Measurements from ENCODE around the gene NDUFS7.

DNA sequence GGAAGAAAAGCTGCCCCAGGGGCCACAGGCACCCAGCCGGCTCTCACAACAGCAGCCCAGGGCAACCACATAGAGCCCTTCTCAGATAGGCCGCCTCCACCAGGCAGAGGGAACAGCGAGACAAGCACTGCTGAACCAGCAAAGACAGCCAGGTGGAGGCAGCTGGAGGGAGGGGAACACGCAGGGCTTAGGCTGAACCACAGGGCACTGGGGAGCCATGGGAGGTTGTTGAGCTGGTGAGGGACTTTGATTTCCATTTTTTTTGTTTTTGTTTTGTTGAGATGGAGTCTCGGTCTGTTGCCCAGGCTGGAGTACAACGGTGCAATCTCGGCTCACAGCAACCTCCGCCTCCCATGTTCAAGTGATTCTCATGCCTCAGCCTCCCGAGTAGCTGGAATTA lies 14.1 kb downstream of the NDUFS7 start:
- no peak for TF ChIP-seq POLR2A (IDR thresholded peaks at IDR 0.05; ENCODE audit: low read depth, low read length)
- TF ChIP-seq RCOR1 (conservative IDR thresholded peaks at IDR 0.05; ENCODE audit: low read depth, low read length) = no peak
- 0 out of 2 replicates have a peak, but pooled peaks have one; percentile 57 for TF ChIP-seq KDM1A (IDR thresholded peaks at IDR 0.05; ENCODE audit: borderline replicate concordance)
- TF ChIP-seq, protein P1, sequence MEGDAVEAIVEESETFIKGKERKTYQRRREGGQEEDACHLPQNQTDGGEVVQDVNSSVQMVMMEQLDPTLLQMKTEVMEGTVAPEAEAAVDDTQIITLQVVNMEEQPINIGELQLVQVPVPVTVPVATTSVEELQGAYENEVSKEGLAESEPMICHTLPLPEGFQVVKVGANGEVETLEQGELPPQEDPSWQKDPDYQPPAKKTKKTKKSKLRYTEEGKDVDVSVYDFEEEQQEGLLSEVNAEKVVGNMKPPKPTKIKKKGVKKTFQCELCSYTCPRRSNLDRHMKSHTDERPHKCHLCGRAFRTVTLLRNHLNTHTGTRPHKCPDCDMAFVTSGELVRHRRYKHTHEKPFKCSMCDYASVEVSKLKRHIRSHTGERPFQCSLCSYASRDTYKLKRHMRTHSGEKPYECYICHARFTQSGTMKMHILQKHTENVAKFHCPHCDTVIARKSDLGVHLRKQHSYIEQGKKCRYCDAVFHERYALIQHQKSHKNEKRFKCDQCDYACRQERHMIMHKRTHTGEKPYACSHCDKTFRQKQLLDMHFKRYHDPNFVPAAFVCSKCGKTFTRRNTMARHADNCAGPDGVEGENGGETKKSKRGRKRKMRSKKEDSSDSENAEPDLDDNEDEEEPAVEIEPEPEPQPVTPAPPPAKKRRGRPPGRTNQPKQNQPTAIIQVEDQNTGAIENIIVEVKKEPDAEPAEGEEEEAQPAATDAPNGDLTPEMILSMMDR (IDR thresholded peaks at IDR 0.05 in 2 of 3, conservative IDR thresholded peaks at IDR 0.05 in 1 of 3; ENCODE audit: control insufficient read depth in 2 of 3, extremely low read depth in 1 of 3, insufficient read depth in 1 of 3, low read depth in 3 of 3, low read length in 3 of 3) = no peak
- TF ChIP-seq EP300 (IDR thresholded peaks at IDR 0.05; ENCODE audit: borderline replicate concordance in 1 of 2, control insufficient read depth in 1 of 2, low read depth in 2 of 2, low read length in 2 of 2) = no peak
- TF ChIP-seq HDAC2 (IDR thresholded peaks at IDR 0.05) = no peak
- no peak for TF ChIP-seq RAD21 (IDR thresholded peaks at IDR 0.05; ENCODE audit: insufficient read depth, low read depth, low read length)
- TF ChIP-seq SREBF2 (IDR thresholded peaks at IDR 0.05; ENCODE audit: low read length) = no peak
- TF ChIP-seq BHLHE40 (IDR thresholded peaks at IDR 0.05; ENCODE audit: borderline replicate concordance in 1 of 2, low read depth in 2 of 2, low read length in 1 of 2) = no peak
- TF ChIP-seq TCF7 (IDR thresholded peaks at IDR 0.05; ENCODE audit: borderline replicate concordance) = no peak
- TF ChIP-seq, protein P2, sequence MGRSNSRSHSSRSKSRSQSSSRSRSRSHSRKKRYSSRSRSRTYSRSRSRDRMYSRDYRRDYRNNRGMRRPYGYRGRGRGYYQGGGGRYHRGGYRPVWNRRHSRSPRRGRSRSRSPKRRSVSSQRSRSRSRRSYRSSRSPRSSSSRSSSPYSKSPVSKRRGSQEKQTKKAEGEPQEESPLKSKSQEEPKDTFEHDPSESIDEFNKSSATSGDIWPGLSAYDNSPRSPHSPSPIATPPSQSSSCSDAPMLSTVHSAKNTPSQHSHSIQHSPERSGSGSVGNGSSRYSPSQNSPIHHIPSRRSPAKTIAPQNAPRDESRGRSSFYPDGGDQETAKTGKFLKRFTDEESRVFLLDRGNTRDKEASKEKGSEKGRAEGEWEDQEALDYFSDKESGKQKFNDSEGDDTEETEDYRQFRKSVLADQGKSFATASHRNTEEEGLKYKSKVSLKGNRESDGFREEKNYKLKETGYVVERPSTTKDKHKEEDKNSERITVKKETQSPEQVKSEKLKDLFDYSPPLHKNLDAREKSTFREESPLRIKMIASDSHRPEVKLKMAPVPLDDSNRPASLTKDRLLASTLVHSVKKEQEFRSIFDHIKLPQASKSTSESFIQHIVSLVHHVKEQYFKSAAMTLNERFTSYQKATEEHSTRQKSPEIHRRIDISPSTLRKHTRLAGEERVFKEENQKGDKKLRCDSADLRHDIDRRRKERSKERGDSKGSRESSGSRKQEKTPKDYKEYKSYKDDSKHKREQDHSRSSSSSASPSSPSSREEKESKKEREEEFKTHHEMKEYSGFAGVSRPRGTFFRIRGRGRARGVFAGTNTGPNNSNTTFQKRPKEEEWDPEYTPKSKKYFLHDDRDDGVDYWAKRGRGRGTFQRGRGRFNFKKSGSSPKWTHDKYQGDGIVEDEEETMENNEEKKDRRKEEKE (IDR thresholded peaks at IDR 0.05) = no peak

Measured in GM12878 (cell line).